NCI-H1048 (cell line): ENCODE measurements around the gene RORC.

Source experiments
- DNase-seq: peaks from one replicate; lab custom pipeline; 2025; lab: John Stamatoyannopoulos, UW

RORC gene

DNA sequence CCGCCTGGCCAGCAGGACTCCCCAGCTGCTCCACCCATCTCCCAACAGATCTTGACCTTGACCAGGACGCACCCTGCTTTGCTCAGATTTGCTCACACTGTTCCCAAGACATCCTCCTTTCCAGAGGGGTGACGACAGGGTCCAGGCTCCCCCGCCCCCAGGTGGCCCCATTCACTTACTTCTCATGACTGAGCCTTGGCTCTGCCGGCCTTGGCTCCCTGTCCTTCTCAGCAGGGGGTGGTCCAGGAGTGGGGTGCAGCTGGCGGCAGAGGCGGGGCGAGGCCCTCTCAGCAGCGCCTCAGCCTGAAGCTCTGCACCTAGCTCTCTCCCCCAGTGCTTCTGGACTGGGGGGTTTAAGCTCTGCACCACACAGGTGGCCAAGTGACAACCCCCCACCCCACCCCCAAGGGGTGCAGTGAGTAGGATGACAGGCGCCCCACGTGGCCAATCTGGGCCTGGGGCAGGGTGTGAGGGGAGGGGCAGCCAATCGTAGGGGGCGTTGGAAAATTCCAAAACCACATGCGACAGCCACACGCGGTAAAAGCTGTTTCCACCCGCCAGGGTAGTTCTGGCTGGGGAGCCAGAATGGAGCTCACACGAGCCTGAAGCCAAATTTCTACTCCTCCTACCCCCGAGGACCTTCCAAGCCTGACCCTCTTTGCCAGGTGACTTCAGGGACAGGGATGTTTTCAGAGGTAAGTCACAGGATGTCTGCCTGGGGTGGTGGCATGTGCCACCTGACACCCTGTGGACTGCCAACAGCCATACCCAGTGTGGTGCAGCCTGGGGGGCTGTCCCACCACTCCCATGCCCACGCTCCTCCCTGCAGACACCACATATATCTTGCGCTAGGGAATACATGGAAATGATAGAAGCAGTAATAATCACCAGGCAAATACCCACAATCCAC is 5.6 kb downstream of the RORC start:
- no peak for DNase-seq

GRCh38 chr1:151825204-151825603 is 6.4 kb downstream of the RORC start:
- DNase-seq: no peak

DNA sequence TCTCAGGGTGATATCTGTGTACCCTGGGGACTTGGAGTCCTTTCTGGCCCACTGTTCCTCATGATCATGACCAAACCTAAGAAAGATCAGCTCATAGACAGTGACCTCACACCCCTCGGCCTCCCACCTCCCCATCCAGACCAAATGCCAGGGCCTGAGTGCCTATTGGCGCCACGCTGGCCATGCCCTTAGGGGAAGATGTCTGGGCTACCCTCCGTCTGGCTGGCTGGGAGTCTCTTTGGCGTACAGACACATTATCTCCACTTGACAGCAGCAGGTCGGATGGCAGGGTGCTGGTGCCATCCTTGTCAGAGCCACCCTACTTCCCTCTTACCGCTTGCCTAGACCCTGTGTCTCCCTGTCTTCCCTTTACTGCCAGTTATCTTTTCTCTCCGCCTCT is 8.4 kb downstream of the RORC start:
- no peak for DNase-seq

DNA sequence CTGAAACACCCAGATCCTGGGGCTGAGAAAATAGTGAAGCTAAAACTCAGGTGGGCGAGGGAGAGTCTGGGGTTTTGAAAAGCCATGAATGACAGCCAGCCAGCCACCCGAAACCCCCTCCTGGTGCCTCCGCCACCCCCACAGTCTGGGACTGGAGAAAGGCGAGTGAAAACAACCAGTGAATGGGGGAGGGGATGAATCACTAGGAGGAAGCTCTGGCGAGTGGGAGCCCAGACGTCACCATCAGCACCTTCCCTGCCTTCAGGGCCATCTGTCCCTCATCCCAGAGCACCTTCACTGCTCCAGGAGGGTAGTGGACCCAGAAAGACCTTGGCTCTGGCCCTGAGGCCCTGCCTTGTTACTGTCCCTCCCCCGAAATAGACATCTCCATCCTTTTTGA is 9.2 kb downstream of the RORC start:
- DNase-seq: no peak

GRCh38 chr1:151820940-151821339 is 10.7 kb downstream of the RORC start:
- no peak for DNase-seq

- DNase-seq: no peak
These were observed 11.5 kb downstream of the RORC start for GRCh38 chr1:151819976-151820623.

DNA sequence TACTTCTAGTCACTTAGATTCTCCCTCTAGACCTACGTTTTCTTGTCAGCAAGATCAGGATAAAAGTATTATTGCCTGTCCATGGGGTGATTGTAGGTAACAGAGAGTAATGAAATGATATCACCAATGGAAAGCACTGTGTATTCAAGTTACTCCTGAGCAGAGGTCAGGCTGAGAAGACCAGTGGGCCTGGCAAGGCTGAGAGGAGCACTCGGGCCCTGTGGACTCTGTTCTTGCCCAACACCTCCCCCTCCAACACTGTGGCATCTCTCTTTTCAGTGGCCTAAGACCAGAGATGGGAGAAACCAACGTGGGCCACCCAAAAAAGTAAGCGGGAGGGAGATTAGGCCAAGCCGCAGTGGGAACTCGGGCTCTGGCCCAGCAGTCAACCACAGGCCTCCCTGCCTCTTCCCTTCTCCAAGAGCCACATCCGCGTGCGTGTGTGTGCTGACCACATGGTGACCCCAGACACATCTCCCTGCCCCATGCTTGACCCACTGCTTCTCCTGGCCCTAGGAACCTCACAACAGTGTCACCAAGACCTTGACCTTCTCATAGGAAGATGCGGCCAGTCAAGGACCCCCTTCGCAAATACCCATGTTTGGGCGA is 12.3 kb downstream of the RORC start:
- DNase-seq: no peak

- no peak for DNase-seq
These were observed 14.3 kb downstream of the RORC start for GRCh38 chr1:151817353-151817730.

DNA sequence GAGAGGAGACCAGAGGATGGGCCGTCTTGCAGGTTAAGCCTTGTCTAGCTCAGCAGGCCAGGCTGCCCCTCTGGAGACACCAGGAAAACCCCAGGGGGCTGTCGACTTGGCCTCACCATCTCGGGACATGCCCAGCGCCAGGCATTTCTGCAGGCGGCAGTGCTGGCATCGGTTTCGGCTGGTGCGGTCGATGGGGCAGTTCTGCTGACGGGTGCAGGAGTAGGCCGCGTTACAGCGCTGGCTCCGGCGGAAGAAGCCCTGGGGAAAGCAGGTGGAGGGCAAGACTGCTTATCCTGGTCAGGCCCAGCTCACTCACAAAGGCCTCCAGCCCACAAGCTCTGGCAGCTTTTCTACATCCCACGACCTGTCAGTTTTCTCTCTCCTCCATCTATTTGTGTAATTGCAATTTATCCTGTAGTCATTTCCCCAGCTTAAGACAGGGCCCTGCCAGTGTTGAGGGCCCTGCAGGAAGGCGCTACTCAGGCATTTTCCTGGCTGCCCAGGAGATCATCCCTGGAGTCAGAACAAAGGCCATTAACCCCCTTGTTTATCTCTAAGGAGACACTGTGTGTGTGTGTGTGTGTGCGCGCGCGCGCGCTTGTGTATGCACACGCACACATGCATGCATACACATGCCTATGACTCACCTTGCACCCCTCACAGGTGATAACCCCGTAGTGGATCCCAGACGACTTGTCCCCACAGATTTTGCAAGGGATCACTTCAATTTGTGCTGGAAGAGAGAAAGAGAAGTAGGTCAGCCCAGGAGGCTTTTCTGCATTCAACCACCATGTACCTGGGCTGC is 14.9 kb downstream of the RORC start:
- no peak for DNase-seq

DNA sequence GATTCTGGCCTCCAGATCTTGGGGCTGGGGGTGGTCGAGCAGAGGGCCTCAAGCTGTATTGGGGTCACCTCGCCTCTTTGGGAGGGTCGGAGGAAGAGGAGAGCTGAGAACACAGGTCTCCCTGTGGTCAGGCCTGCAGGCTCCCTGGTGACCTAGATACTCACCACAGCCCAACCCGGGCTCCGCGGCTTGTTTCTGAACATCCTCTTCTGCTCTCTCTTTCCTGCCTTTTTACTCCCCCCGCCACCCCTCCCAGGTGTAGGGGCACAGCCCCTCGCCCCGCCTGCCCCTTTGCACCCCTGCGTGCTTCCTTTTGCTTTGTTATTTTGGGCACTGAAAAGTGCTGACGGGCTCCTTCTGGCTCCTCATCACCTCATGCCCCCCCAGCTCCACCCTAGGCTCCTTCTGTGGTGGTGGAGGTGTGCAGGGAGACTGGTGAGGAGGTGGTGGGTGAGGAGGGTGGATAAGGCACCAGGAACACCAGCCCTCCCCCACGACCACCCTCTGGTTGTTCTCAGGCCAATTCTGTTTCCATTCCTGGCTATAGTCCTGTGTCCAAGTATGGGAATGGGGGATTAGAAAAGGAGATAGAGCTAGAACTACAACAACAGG is 15.8 kb downstream of the RORC start:
- DNase-seq: no peak

GRCh38 chr1:151814971-151815545 is 16.5 kb downstream of the RORC start:
- DNase-seq: no peak

GRCh38 chr1:151814426-151814825 is 17.2 kb downstream of the RORC start:
- no peak for DNase-seq

DNA sequence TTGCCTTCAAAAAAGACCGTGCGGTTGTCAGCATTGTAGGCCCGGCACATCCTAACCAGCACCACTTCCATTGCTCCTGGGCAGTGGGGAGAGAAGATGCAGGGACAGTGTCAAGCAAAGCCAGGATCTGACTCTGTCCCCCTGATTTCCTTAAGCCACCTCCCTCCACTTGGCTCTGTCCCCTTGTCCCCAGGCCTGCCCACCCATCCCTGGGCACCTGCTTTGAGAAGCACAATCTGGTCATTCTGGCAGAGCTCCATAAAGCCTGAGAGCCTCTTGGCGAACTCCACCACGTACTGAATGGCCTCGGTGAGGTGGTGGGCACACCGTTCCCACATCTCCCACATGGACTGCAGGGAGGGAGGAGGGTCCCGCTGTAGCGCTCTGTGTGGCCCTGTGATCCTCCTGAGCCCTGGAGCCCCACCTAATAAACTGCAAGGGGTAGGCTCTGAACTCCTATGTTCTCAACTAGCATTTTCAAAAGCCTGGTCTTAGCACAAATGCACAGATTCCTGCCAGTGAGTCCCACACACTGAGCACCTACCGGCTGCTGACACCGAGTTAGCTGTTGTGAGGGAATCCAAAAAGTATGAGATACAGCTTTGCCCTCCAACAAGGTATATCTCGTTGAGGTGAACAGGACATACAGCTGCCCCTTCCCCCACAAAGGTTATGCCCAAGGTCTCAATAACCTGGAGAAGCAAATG is 18.2 kb downstream of the RORC start:
- DNase-seq: no peak

DNA sequence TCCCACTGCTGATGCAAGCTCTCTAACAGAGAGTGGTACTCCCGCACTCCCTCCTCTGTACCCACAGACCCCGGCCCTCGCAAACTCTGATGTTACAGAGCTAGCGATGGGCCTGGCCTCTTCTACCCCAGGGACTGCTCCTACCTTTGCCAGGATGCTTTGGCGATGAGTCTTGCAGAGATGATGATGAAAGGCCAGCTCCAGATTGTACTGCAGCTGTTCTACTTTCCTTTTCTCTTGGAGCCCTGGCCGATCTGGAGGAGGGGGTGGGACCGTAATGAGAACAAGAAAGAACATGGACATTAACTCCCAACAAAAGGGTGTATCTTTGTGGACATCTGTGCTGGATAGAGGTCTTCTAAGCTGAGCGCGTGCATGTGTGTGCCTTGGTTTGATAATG is 20.4 kb downstream of the RORC start:
- DNase-seq: no peak

DNA sequence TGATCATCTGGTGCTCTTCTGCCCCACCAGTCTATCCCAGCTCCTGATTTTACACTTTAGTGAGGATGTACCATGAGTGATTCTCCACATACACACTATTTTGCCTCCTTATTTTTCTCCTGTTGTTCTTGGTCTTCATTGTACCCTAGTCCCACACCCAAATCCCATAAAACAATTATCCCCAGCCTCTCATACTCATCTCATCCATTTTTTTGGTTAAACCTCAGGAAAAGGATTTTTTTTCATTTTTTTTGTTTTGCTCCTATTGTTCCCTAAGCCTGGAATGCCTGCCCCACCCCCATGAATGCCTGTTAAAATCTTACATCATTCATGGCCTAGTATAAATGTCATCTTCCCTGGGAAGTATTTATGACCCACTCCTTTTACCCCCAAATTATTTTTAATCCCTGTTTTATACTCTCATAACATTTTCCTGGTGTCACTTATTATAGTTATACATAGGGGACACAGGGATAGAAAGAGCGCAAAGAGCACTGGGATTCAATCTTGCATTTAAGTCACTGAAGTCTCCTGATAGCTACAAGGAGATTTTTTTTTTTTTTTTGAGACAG is 21.5 kb downstream of the RORC start:
- no peak for DNase-seq

GRCh38 chr1:151809290-151809984 is 22.2 kb downstream of the RORC start:
- DNase-seq: no peak

DNA sequence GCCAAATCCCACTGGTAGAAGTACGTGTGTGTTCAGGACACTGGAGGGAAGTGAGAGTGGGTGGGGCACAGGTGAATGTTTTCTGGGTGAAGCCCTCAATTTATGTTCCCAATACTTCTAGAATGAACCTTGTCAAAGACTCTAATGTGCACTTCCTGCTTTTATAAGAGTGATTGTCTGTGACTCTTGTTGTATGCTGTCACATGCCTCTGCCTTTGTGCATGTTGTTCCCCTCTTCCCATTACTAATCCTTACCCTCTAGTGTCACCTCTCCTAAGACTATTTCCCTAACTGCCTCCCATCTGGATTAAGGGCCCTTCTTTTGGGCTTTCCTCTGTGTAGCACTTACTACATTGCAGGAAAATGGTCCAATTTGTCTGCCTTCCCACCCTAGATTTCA is 23.8 kb downstream of the RORC start:
- DNase-seq: no peak

DNA sequence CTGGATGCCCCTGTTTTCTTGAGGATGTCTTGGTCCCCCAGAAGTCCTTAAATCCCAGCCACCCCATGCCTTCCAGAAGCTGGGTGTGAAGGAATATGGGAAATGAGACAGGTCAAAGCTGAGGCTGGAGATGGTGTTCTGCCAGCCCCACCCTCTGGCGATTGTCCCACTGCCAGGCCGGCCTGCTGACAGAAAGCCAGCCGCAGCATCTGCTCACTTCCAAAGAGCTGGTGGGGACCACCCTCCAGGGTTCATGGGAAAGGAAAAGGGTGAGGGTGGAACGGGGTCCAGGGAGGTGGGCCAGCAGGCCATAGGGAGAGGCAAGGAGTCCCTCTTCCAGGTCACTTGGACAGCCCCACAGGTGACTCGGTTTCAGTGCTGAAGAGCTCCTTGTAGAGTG is 24.5 kb downstream of the RORC start:
- DNase-seq: no peak

GRCh38 chr1:151806170-151806569 is 25.4 kb downstream of the RORC start:
- no peak for DNase-seq
